Upper lobe of left lung (tissue), 6 donors: ENCODE data around the gene NSMF. TPM values are rescaled to one million over a fixed set of nuclear protein-coding genes. Genes with fewer than 3 reads are reported as not detected.

Experiments used
- ATAC-seq, 2 donors: fragments of 200-7000 bp; cut with Tn5 transposase; one replicate each; pipeline ENCODE4 v1.9.1; 2022; ENCODE audit warnings: mild to moderate bottlenecking in 2 of 2, moderate library complexity in 2 of 2; ENCODE audit not compliant: low FRiP score in 2 of 2
- DNase-seq, 2 donors: peaks; one replicate each; pipeline ENCODE4 v3.0.0-alpha.2; 2019 to 2020
- H3K27ac ChIP-seq, 4 donors: fragments of 200-600 bp; sonication (generic); one replicate each; pipeline ENCODE4 v1.5.1; 2016 to 2019
- H3K27me3 ChIP-seq, 4 donors: fragments of 200-600 bp; sonication (generic); one replicate each; pipeline ENCODE4 v1.5.1; 2017 to 2019
- H3K36me3 ChIP-seq, 4 donors: fragments of 200-600 bp; sonication (generic); one replicate each; pipeline ENCODE4 v1.5.1; 2016 to 2019
- H3K4me1 ChIP-seq, 4 donors: fragments of 200-600 bp; sonication (generic); one replicate each; pipeline ENCODE4 v1.5.1; 2018 to 2019
- H3K4me3 ChIP-seq, 4 donors: fragments of 200-600 bp; sonication (generic); one replicate each; pipeline ENCODE4 v1.5.1; 2017 to 2019; ENCODE audit warnings: mild to moderate bottlenecking in 2 of 4, moderate library complexity in 1 of 4
- H3K9me3 ChIP-seq, 4 donors: fragments of 200-600 bp; sonication (generic); one replicate each; pipeline ENCODE4 v1.5.1; 2018 to 2019
- EP300 ChIP-seq, 4 donors: sonication (generic); formaldehyde crosslinking; IDR thresholded peaks; one replicate each; pipeline ENCODE4 v1.5.1; 2017; ENCODE audit warnings: antibody characterized with exemption in 4 of 4, control low read depth in 2 of 4
- POLR2A ChIP-seq, 4 donors: fragments of 450-650 bp; IDR thresholded peaks; one replicate each; pipeline ENCODE4 v1.5.1; 2016 to 2017; ENCODE audit warnings: antibody characterized with exemption in 4 of 4, mild to moderate bottlenecking in 2 of 4
- POLR2AphosphoS5 ChIP-seq, 2 donors: sonication (generic); formaldehyde crosslinking; IDR thresholded peaks; one replicate each; pipeline ENCODE4 v1.5.1; 2017; ENCODE audit warnings: antibody characterized with exemption in 2 of 2
- WGBS, 2 donors: methylation state at CpG; one replicate each; pipeline ENCODE4 v1.1.5; 2017 to 2018; 5-methylcytosine and 5-hydroxymethylcytosine counted together
- total RNA-seq, 6 donors: library from RNA; depleted of rRNA in 4 of 6; stranded (reverse); fragments of >200 nt in 4 of 6; gene quantifications; one replicate each; pipeline versions ENCODE4 v1.1.0 to v1.2.1, GENCODE V29; 2016 to 2021
- TF ChIP-seq, protein P1 (sequence below), 6 experiments: fragments of 450-650 bp in 4 of 6; fragments of 200-600 bp in 2 of 6; sonication (generic) in 2 of 6; IDR thresholded peaks; one replicate each; pipeline ENCODE4 v1.5.1; 2016 to 2019; ENCODE audit warnings: antibody characterized with exemption in 6 of 6
- donor health status: DM: no; HTN: no; CAD: no; lungs with moderate emphysema.
- donor health status: DM: no; HTN: yes; CAD: no; lungs with severe emphysema.

The NSMF gene
- total RNA-seq, 6 donors from 2014 or later, result 20.4 to 57.6 (median 25.9) TPM

DNA sequence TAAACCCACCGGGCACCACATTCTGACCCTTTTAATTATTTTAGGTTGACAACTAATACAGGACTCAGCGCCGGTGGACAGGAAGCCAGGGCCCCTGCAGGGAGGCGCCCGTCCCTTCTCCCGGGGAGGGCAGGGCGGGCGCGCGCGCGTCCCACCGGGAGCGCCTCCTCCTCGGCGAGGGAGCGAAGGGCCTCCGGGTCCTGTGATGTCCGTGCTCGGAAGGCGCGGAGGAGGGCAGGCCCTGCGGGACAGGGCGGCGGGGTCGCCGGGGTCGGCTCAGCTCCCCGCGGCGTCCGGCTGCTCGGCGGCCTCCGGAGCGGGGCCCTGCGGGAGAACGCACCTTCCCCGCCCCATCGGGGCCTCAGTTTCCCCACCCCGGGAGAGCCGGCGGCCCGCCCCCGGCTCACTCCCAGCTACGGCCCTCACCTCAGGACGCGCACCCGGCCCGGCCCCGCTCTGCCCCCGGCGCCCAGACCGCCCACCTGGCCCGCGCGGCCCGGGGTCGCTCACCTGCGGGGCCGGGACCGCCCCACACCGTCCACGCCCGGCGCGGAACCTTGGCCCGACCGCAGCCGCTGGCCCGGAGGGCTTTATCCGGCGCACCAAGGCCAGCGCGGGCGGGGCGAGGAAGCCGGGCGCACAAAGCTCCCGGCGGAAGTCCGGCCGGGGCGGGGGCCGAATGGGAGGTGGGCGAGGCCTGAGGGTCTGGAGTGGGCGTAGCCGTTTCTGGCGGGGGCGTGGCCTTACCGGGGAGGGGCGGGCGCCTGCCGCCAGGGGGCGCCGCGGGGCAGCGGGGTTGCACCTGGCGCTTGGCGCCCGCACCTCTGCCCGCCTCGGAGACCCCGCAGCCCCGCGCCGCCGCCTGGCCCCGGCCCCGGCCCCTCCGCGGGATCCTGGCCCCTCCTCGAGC is 36.3 kb downstream of the NSMF start, which contains the start of the genes EXD3 and NOXA1:
Gene EXD3 (minus strand): TSS at position 559 of the 910 bp plus-strand sequence. CDS start 27,805 bp downstream, outside the sequence.
Gene NOXA1 (plus strand): TSS at position 790 of the 910 bp plus-strand sequence. CDS start 137 bp downstream, outside the sequence.
- H3K27ac ChIP-seq, result peak within 1 kb of the TSS; percentile 74 to 91 (median 84)
- H3K9me3 ChIP-seq, result no peaks in the 10 kb centered on the region
- ATAC-seq (peak; percentile 97), DNase-seq (peak; percentile 95 to 99)
- H3K27me3 ChIP-seq, result no peaks in the 10 kb centered on the region
- TF ChIP-seq EP300 (IDR thresholded peaks at IDR 0.05) (no peak), POLR2A (IDR thresholded peaks at IDR 0.05) (peak in 1 of 4 donors; percentile 71), POLR2AphosphoS5 (IDR thresholded peaks at IDR 0.05) (peak; percentile 44 to 70)
- TF ChIP-seq, protein P1, sequence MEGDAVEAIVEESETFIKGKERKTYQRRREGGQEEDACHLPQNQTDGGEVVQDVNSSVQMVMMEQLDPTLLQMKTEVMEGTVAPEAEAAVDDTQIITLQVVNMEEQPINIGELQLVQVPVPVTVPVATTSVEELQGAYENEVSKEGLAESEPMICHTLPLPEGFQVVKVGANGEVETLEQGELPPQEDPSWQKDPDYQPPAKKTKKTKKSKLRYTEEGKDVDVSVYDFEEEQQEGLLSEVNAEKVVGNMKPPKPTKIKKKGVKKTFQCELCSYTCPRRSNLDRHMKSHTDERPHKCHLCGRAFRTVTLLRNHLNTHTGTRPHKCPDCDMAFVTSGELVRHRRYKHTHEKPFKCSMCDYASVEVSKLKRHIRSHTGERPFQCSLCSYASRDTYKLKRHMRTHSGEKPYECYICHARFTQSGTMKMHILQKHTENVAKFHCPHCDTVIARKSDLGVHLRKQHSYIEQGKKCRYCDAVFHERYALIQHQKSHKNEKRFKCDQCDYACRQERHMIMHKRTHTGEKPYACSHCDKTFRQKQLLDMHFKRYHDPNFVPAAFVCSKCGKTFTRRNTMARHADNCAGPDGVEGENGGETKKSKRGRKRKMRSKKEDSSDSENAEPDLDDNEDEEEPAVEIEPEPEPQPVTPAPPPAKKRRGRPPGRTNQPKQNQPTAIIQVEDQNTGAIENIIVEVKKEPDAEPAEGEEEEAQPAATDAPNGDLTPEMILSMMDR (IDR thresholded peaks at IDR 0.05), result peak; percentile 83 to 98 (median 96)
- peak within 1 kb of the TSS; percentile 82 to 100 (median 94) for H3K4me3 ChIP-seq
- no peaks in the 10 kb centered on the region for H3K36me3 ChIP-seq
- H3K4me1 ChIP-seq, result peaks cover 9 to 33% (median 22%) of the 10 kb centered on the region in 4 donors
- WGBS, 2 donors, result 0% methylated on average over 24 of the region's 113 CpGs; no CpG with 5 or more reads in 1 of the 2 donors

DNA sequence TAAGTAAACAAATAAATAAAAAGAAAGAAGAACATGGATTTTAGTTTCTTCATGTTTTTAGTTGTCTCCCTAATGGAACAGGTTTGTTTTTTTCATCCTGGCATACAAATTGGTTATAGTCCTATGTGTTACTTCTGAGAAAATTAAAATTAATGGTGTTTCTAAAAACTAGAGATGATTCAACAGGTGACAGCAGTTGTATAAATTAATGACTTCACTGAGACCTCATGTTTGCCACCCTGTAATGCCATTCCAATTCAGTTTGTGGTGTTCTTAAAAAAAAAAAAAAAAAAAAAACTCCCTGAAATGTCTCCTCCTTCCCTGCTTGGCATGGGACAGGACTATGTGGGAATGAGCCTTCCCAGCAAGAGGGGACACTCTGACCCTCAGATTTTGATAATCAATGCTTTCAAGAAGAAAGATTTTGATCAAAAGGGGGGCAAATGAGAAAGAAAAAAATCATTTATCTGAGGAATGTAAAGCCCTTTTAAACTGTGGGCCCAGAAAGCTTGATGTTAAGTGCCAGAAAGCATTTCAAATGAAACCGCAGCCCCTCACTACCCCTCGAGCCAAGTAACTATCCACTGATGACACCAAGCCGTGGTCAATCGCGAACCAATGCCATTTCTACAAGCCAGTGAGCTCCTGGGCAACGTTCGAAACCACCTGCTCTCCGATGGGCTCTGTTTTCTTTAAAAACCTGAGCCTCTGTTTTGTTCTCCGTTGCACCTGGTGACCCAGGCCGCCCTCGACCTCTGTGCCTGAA is 37.1 kb downstream of the NSMF start:
- no peaks in the 10 kb centered on the region for H3K9me3 ChIP-seq
- no peaks in the 10 kb centered on the region for H3K27me3 ChIP-seq
- ATAC-seq (no peak), DNase-seq (no peak)
- peak overlapping the region; percentile 74 to 91 (median 82) for H3K27ac ChIP-seq
- WGBS, 2 donors, result 4 to 5% methylated on average over 11 of the region's 11 CpGs
- no peaks in the 10 kb centered on the region for H3K36me3 ChIP-seq
- peak overlapping the region; percentile 82 to 100 (median 94) for H3K4me3 ChIP-seq
- no peak for TF ChIP-seq EP300 (IDR thresholded peaks at IDR 0.05)
- TF ChIP-seq, protein P1 (IDR thresholded peaks at IDR 0.05), result no peak
- TF ChIP-seq POLR2A (IDR thresholded peaks at IDR 0.05), result no peak
- H3K4me1 ChIP-seq, result peaks cover 9 to 42% (median 22%) of the 10 kb centered on the region in 4 donors

DNA sequence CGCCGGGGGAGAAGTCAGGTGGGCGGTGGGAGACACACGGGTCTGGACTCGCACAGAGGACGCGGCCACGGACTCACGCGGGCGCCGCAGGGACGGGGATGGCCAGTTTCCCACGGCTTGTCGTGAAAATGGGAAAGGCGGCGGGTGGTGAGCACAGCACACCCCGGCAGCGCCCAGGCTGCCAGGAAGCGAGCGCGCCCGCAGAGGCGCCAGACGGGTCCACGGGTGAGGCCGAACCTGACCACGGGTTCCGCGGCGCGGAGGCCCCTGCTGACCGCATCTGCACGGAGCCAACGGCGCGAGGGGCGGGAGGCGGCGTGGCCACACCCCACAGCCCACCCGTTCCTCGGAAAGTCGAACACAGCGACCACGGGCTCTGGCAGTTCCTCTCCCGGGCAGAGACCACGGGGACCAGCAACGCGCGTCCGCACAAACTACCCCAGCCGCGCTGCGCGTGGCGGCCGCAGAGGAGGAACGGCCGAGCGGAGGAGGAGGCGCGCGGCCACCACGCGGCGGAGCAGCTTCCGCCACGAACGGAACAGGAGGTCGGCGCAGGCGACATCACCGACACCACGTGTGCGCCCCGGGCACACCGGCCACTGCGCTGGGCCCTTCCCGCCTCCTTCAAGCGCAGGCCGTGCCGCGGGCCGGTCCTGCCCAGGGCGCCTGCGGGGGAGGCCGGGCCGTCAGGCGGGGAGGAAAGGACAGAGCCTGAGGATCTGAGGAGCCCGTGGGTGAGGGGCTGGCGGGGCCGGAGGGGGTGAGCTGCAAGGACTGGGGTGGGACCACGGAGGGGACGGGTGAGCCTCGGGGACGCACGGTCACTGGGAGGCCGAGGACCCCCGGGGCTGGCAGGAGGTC is 41.7 kb downstream of the NSMF start:
- Histone ChIP-seq H3K9me3 (no peaks in the 10 kb centered on the region), H3K27me3 (no peaks in the 10 kb centered on the region), H3K4me1 (peaks cover 10 to 30% (median 12%) of the 10 kb centered on the region in 4 donors), H3K4me3 (peak overlapping the region in 3 of 4 donors; percentile 34 to 41 (median 40)), H3K27ac (peak overlapping the region in 2 of 4 donors; percentile 20 to 43), H3K36me3 (no peaks in the 10 kb centered on the region)
- DNase-seq, result peak in 1 of 2 donors; percentile 86
- peak in 1 of 2 donors; percentile 61 for ATAC-seq
- TF ChIP-seq EP300 (IDR thresholded peaks at IDR 0.05) (no peak), POLR2AphosphoS5 (IDR thresholded peaks at IDR 0.05) (peak in 1 of 2 donors; percentile 23)
- WGBS, 2 donors, result 54 to 80% methylated on average over 68 to 77 of the region's 99 CpGs

DNA sequence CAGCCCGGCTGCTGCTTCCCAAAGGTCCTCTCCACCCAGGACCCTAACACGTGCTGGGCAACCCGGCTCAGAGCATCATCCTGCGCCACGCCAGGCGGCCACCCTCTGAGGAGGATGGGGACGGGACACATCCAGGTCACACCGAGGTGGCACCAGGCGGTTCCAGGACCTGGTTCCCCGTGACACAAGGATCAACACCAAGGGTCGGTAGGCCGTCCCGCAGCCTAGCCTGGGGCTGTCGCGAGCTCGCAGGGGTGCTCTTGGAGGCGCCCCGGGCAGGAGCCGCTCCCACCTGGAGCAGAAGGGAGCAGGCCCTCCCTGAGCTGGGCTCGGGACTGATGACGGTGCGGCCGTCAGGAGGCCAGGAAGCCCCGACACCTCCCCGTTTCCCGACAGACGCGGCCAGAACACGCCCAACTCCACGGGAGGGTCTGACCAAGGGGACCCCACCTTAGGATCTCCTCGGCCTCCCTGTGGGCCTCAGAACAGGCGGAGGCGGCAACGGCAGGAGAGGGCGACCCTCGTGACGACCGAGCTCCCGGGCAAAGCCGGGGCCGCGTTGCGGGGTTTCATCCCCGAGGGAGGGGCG is 42.5 kb downstream of the NSMF start:
- 84 to 97% methylated on average over 17 to 34 of the region's 45 CpGs for WGBS, 2 donors
- peak in 1 of 2 donors; percentile 10 for ATAC-seq
- TF ChIP-seq, protein P1 (IDR thresholded peaks at IDR 0.05), result no peak
- TF ChIP-seq POLR2AphosphoS5 (IDR thresholded peaks at IDR 0.05) (no peak), EP300 (IDR thresholded peaks at IDR 0.05) (no peak), POLR2A (IDR thresholded peaks at IDR 0.05) (no peak)
- H3K27me3 ChIP-seq, result no peaks in the 10 kb centered on the region
- peaks cover 12 to 30% (median 13%) of the 10 kb centered on the region in 4 donors for H3K4me1 ChIP-seq
- H3K4me3 ChIP-seq, result peak overlapping the region in 2 of 4 donors; percentile 40 to 41
- H3K27ac ChIP-seq, result peak overlapping the region in 2 of 4 donors; percentile 20 to 43
- peak in 1 of 2 donors; percentile 76 for DNase-seq
- no peaks in the 10 kb centered on the region for H3K9me3 ChIP-seq
- no peaks in the 10 kb centered on the region for H3K36me3 ChIP-seq
